H1 (cell line): ENCODE measurements around the gene KLHL30. TPM values are rescaled to one million over a fixed set of nuclear protein-coding genes. Genes with fewer than 3 reads are reported as not detected.

Experiments
- CTCF ChIA-PET: fragments of 300-600 bp; sonication (Branson Sonifier 250); formaldehyde crosslinking; loops from one replicate; lab custom pipeline; 2021; ENCODE audit not compliant: partially characterized antibody; lab: Charles Lee
- POLR2A ChIA-PET: fragments of 300-600 bp; sonication (Branson Sonifier 250); formaldehyde crosslinking; loops from one replicate; lab custom pipeline; 2021; ENCODE audit warnings: inconsistent platforms; ENCODE audit not compliant: partially characterized antibody; lab: Charles Lee
- DNase-seq, 2 experiments: peaks; one replicate each; pipeline versions ENCODE4 v3.0.0 to v3.0.0-alpha.2; 2010 to 2022; ENCODE audit warnings: low spot score in 2 of 2, low read depth in 1 of 2, mixed read lengths in 1 of 2
- FAIRE-seq: peaks from 2 replicates; lab custom pipeline; 2011; peaks lifted over from hg19 to GRCh38; lab: Jason Lieb, UNC
- H2AFZ ChIP-seq: 2 replicates; pipeline ENCODE4 v1.8.1; 2012; ENCODE audit warnings: low read length, inconsistent platforms
- H2AK5ac ChIP-seq: 2 replicates; pipeline ENCODE4 v1.6.1; 2013; ENCODE audit warnings: low read depth, low read length
- H2BK120ac ChIP-seq: replicated peaks from 2 replicates; pipeline ENCODE3; 2013; ENCODE audit warnings: low read depth, low read length, inconsistent platforms
- H2BK12ac ChIP-seq: 2 replicates; pipeline ENCODE4 v1.6.1; 2013; ENCODE audit warnings: low read depth, low read length
- H2BK15ac ChIP-seq: 2 replicates; pipeline ENCODE4 v1.6.1; 2013; ENCODE audit warnings: low read length
- H2BK20ac ChIP-seq: 2 replicates; pipeline ENCODE4 v1.6.1; 2013; ENCODE audit warnings: low read length
- H2BK5ac ChIP-seq: 2 replicates; pipeline ENCODE4 v1.6.1; 2013; ENCODE audit warnings: low read depth, low read length
- H3K14ac ChIP-seq: 2 replicates; pipeline ENCODE4 v1.6.1; 2013; ENCODE audit warnings: inconsistent platforms; ENCODE audit not compliant: insufficient read length
- H3K18ac ChIP-seq: 2 replicates; pipeline ENCODE4 v1.6.1; 2013; ENCODE audit warnings: low read length; ENCODE audit errors: extremely low read depth
- H3K23ac ChIP-seq: 2 replicates; pipeline ENCODE4 v1.6.1; 2013; ENCODE audit warnings: inconsistent platforms; ENCODE audit not compliant: insufficient read length
- H3K23me2 ChIP-seq: 2 replicates; pipeline ENCODE4 v1.6.1; 2013; ENCODE audit warnings: low read depth, low read length
- H3K27ac ChIP-seq: 2 replicates; pipeline ENCODE4 v1.6.1; 2011; ENCODE audit warnings: low read depth, low read length, inconsistent platforms
- H3K27me3 ChIP-seq, 4 experiments: replicated peaks in 1 of 4; 1 replicate in 1 of 4; 2 replicates in 3 of 4; pipeline versions ENCODE4 v1.6.1 to v1.8.1; 2011 to 2013; ENCODE audit warnings: low read length in 3 of 4, mild to moderate bottlenecking in 3 of 4, inconsistent platforms in 2 of 4, mixed read lengths in 2 of 4, moderate library complexity in 1 of 4; ENCODE audit not compliant: control insufficient read depth in 3 of 4, insufficient read depth in 3 of 4; ENCODE audit errors: extremely low read depth in 1 of 4
- H3K36me3 ChIP-seq, 4 experiments: 2 replicates each; pipeline versions ENCODE4 v1.6.1 to v1.8.1; 2011 to 2013; ENCODE audit warnings: mild to moderate bottlenecking in 4 of 4, low read length in 3 of 4, moderate library complexity in 2 of 4, control low read depth in 1 of 4, inconsistent platforms in 1 of 4; ENCODE audit not compliant: insufficient read depth in 4 of 4, control insufficient read depth in 2 of 4
- H3K4ac ChIP-seq: replicated peaks from 2 replicates; pipeline ENCODE3; 2013; ENCODE audit warnings: low read length, low read depth, mixed read lengths, inconsistent platforms; ENCODE audit not compliant: insufficient read length
- H3K4me1 ChIP-seq, 4 experiments: replicated peaks in 1 of 4; 1 replicate in 1 of 4; 2 replicates in 3 of 4; pipeline versions ENCODE4 v1.6.1 to v1.8.1; 2011 to 2013; ENCODE audit warnings: low read length in 3 of 4, inconsistent platforms in 2 of 4, mixed read lengths in 1 of 4; ENCODE audit not compliant: insufficient read depth in 4 of 4, control insufficient read depth in 3 of 4
- H3K4me2 ChIP-seq, 2 experiments: 2 replicates each; pipeline versions ENCODE4 v1.6.1 to v1.8.1; 2011 to 2013; ENCODE audit warnings: low read depth in 2 of 2, low read length in 2 of 2, control low read depth in 1 of 2, inconsistent platforms in 1 of 2, mild to moderate bottlenecking in 1 of 2; ENCODE audit not compliant: insufficient read depth in 1 of 2
- H3K4me3 ChIP-seq, 4 experiments: fragments of 200-600, 300-600 bp in 1 of 4; sonication (generic), shearing (Covaris generic), sonication (Bioruptor Twin) in 1 of 4; 2 replicates each; pipeline versions ENCODE4 v1.5.1 to v1.8.1; 2011 to 2016; ENCODE audit warnings: low read length in 4 of 4, low read depth in 3 of 4, control low read depth in 2 of 4, inconsistent platforms in 2 of 4, mild to moderate bottlenecking in 2 of 4, mixed read lengths in 1 of 4, moderate library complexity in 1 of 4; ENCODE audit not compliant: insufficient read depth in 2 of 4; ENCODE audit errors: extremely low read depth in 1 of 4
- H3K56ac ChIP-seq: replicated peaks from 2 replicates; pipeline ENCODE3; 2013; ENCODE audit warnings: low read depth, mild to moderate bottlenecking, mixed read lengths, low read length, inconsistent platforms; ENCODE audit not compliant: insufficient read length
- H3K79me1 ChIP-seq: 2 replicates; pipeline ENCODE4 v1.6.1; 2013; ENCODE audit warnings: low read depth, low read length, control low read depth
- H3K79me2 ChIP-seq, 2 experiments: 2 replicates each; pipeline versions ENCODE4 v1.6.1 to v1.8.1; 2012 to 2013; ENCODE audit warnings: low read length in 2 of 2, mild to moderate bottlenecking in 2 of 2, inconsistent platforms in 1 of 2; ENCODE audit not compliant: insufficient read depth in 2 of 2, control insufficient read depth in 1 of 2
- H3K9ac ChIP-seq, 4 experiments: replicated peaks in 1 of 4; 1 replicate in 1 of 4; 2 replicates in 3 of 4; pipeline versions ENCODE4 v1.6.1 to v1.8.1; 2011 to 2013; ENCODE audit warnings: low read depth in 3 of 4, low read length in 3 of 4, control low read depth in 2 of 4, mild to moderate bottlenecking in 2 of 4, moderate library complexity in 2 of 4, inconsistent platforms in 1 of 4; ENCODE audit errors: extremely low read depth in 1 of 4
- H3K9me3 ChIP-seq, 2 experiments: 2 replicates each; pipeline versions ENCODE4 v1.6.1 to v1.8.1; 2012 to 2013; ENCODE audit warnings: mild to moderate bottlenecking in 2 of 2, moderate library complexity in 2 of 2, control low read depth in 1 of 2, inconsistent platforms in 1 of 2, low read depth in 1 of 2, low read length in 1 of 2, mixed read lengths in 1 of 2; ENCODE audit not compliant: insufficient read depth in 2 of 2
- H4K20me1 ChIP-seq, 2 experiments: replicated peaks in 1 of 2; 2 replicates each; pipeline versions ENCODE3 to v1.8.1; 2011 to 2013; ENCODE audit warnings: inconsistent platforms in 2 of 2, low read length in 2 of 2, mild to moderate bottlenecking in 1 of 2; ENCODE audit not compliant: insufficient read depth in 2 of 2, control insufficient read depth in 1 of 2
- H4K5ac ChIP-seq: 2 replicates; pipeline ENCODE4 v1.6.1; 2013; ENCODE audit warnings: low read length, low read depth, mixed read lengths, inconsistent platforms; ENCODE audit not compliant: insufficient read length
- H4K8ac ChIP-seq: 2 replicates; pipeline ENCODE4 v1.8.0; 2013; ENCODE audit warnings: mild to moderate bottlenecking, moderate library complexity, low read length, inconsistent platforms; ENCODE audit not compliant: insufficient read depth; ENCODE audit errors: extremely low read depth
- H4K91ac ChIP-seq: replicated peaks from 2 replicates; pipeline ENCODE3; 2013; ENCODE audit warnings: low read length, mixed read lengths, inconsistent platforms; ENCODE audit not compliant: insufficient read length
- ASH2L ChIP-seq: fragments of 200-600, 300-600 bp; sonication (generic); IDR thresholded peaks from one replicate; pipeline ENCODE4 v1.7.1; 2017; ENCODE audit warnings: low read length
- EP300 ChIP-seq, 2 experiments: IDR thresholded peaks; 1 replicate in 1 of 2; 2 replicates in 1 of 2; pipeline ENCODE4 v1.6.1; 2011 to 2012; ENCODE audit warnings: low read depth in 2 of 2, low read length in 2 of 2, mild to moderate bottlenecking in 2 of 2, borderline replicate concordance in 1 of 2, inconsistent platforms in 1 of 2, moderate library complexity in 1 of 2
- HDAC2 ChIP-seq, 2 experiments: fragments of 300-600 bp in 1 of 2; sonication (generic) in 1 of 2; IDR thresholded peaks; 2 replicates each; pipeline ENCODE4 v1.6.1; 2011 to 2012; ENCODE audit warnings: low read depth in 2 of 2, low read length in 2 of 2, mild to moderate bottlenecking in 2 of 2, moderate library complexity in 2 of 2, borderline replicate concordance in 1 of 2, inconsistent platforms in 1 of 2
- KDM1A ChIP-seq: fragments of 200-600, 300-600 bp; sonication (generic); IDR thresholded peaks from 2 replicates; pipeline ENCODE4 v1.7.1; 2016; ENCODE audit warnings: mild to moderate bottlenecking, low read length, borderline replicate concordance
- RFX5 ChIP-seq: IDR thresholded peaks from 2 replicates; pipeline ENCODE4 v1.6.1; 2011; ENCODE audit warnings: low read depth, low read length, improper control_type of control experiment, borderline replicate concordance
- SIN3A ChIP-seq, 2 experiments: IDR thresholded peaks in 1 of 2; conservative IDR thresholded peaks in 1 of 2; 2 replicates each; pipeline ENCODE4 v1.6.1; 2011 to 2012; ENCODE audit warnings: low read length in 2 of 2, improper control_type of control experiment in 1 of 2, low read depth in 1 of 2, mild to moderate bottlenecking in 1 of 2
- WGBS, 2 experiments: shearing (Covaris generic) in 1 of 2; methylation state at CpG; one replicate each; pipeline versions ENCODE4 v1.1.6 to v1.1.7; 2013 to 2015; ENCODE audit warnings: low lambda C conversion rate in 2 of 2, mixed read lengths in 2 of 2, inconsistent platforms in 1 of 2, low coverage in 1 of 2, missing lambda C conversion rate in 1 of 2; ENCODE audit not compliant: insufficient replicate concordance in 2 of 2, insufficient coverage in 1 of 2, insufficient read length in 1 of 2; ENCODE audit errors: extremely low coverage in 1 of 2, missing lambda C conversion rate in 1 of 2; 5-methylcytosine and 5-hydroxymethylcytosine counted together
- polyA plus RNA-seq, 7 experiments: library from polyadenylated mRNA; depleted of rRNA in 3 of 7; stranded (reverse) in 5 of 7; unstranded in 2 of 7; fragments of >200 nt in 5 of 7; fragments of 200-250 nt in 2 of 7; gene quantifications; 1 replicate in 5 of 7; 2 replicates in 1 of 7; 4 replicates in 1 of 7; pipeline versions ENCODE4 v1.2.1 to v1.2.3, GENCODE V29; 2011 to 2013; ENCODE audit warnings: missing spikeins in 2 of 7, mixed read lengths in 2 of 7
- total RNA-seq: library from RNA; stranded (reverse); fragmentation: NEBNext Ultra II Directional; extraction: Animal tissue kit (Norgen Biotek cat#: 25700); gene quantifications from 2 replicates; pipeline ENCODE4 v1.2.1, GENCODE V29; 2021
- TF ChIP-seq, protein P1 (sequence below): IDR thresholded peaks from 2 replicates; pipeline ENCODE4 v1.6.1; 2011; ENCODE audit warnings: low read depth, mild to moderate bottlenecking, low read length; ENCODE audit not compliant: insufficient read depth
- TF ChIP-seq, protein P2 (sequence below), 3 experiments: IDR thresholded peaks; 1 replicate in 2 of 3; 2 replicates in 1 of 3; pipeline versions ENCODE4 v1.5.1 to v1.6.1; 2011; ENCODE audit warnings: low read length in 3 of 3, mild to moderate bottlenecking in 3 of 3, inconsistent platforms in 2 of 3, low read depth in 1 of 3, moderate library complexity in 1 of 3; ENCODE audit not compliant: insufficient read depth in 1 of 3; ENCODE audit errors: control extremely low read depth in 1 of 3

The KLHL30 gene
- total and polyA plus RNA-seq, 2 of the 8 experiments (the other 6 are each of a cell fraction or from before 2014, with no cell fraction given) = not detected

DNA sequence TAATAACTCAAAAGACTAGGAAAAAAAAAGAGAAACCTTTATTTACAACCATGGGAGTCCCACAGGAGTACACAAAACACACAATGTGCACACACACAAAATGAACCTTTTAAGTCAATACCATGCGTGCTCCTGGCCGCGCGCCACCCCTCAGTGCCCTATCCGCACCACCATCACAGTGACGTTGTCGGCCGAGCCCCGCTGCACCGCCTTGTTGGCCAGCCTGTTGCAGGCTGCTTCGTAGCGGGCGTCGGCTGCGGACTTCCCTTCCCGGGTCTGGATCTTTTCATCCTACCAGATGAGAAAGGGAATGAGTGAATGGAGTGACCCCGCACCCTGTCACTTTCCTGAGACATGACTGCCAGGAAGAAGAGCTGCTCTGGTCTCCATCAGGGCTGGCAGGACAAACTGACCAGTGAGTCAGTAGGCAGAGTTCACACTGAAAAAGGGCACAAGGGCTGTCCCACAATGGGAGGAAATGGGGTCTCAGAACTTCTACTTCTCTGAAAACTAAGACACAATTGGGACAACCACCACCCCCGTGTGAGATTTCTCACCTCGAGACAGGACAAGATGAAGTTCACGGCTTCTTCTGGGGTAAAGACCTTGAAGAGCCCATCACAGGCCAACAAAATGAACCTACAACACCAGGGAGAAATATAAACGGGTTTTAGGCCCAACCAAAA, 32.1 kb downstream of the KLHL30 start:
- Histone ChIP-seq H3K9me3 (no peaks in the 10 kb centered on the region), H2AFZ (no peak overlapping the region), H4K8ac (no peak overlapping the region), H2BK20ac (no peak overlapping the region), H2BK12ac (no peak overlapping the region), H3K27me3 (no peaks in the 10 kb centered on the region; a peak in 1 of 7 replicates), H2BK120ac (no peak overlapping the region), H3K9ac (no peak overlapping the region), H4K20me1 (peaks cover 2 to 19% of the 10 kb centered on the region in 2 experiments), H2AK5ac (no peak overlapping the region), H2BK5ac (no peak overlapping the region), H3K27ac (no peak overlapping the region), H3K23me2 (no peaks in the 10 kb centered on the region), H3K14ac (no peak overlapping the region), H3K79me2 (no peaks in the 10 kb centered on the region), H3K56ac (no peak overlapping the region), H4K5ac (no peak overlapping the region), H3K4me2 (no peak overlapping the region), H3K79me1 (no peaks in the 10 kb centered on the region; the same call in none of the 2 replicates), H4K91ac (no peak overlapping the region), H3K36me3 (peaks cover 2 to 26% (median 5%) of the 10 kb centered on the region in 4 experiments; a peak in 4 of 8 replicates), H3K4ac (no peak overlapping the region), H3K4me3 (no peak overlapping the region), H2BK15ac (no peak overlapping the region), H3K23ac (no peak overlapping the region), H3K18ac (no peak overlapping the region), H3K4me1 (no peaks in the 10 kb centered on the region)
- no peak for FAIRE-seq
- WGBS, 2 experiments = 91% methylated on average over 21 of the region's 21 CpGs; no CpG with 5 or more reads in 1 of the 2 experiments
- CTCF ChIA-PET = no interaction called here
- DNase-seq = no peak
- POLR2A ChIA-PET = no interaction called here
- TF ChIP-seq SIN3A (conservative IDR thresholded peaks at IDR 0.05 in 1 of 2, IDR thresholded peaks at IDR 0.05 in 1 of 2; ENCODE audit: low read depth in 1 of 2, low read length in 2 of 2) (no peak), HDAC2 (IDR thresholded peaks at IDR 0.05; ENCODE audit: borderline replicate concordance in 1 of 2, low read depth in 2 of 2, low read length in 2 of 2) (no peak), EP300 (IDR thresholded peaks at IDR 0.05; ENCODE audit: borderline replicate concordance in 1 of 2, low read depth in 2 of 2, low read length in 2 of 2) (no peak), KDM1A (no peak), ASH2L (no peak), RFX5 (no peak)
- TF ChIP-seq, protein P1, sequence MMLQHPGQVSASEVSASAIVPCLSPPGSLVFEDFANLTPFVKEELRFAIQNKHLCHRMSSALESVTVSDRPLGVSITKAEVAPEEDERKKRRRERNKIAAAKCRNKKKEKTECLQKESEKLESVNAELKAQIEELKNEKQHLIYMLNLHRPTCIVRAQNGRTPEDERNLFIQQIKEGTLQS = no peak
- TF ChIP-seq, protein P2, sequence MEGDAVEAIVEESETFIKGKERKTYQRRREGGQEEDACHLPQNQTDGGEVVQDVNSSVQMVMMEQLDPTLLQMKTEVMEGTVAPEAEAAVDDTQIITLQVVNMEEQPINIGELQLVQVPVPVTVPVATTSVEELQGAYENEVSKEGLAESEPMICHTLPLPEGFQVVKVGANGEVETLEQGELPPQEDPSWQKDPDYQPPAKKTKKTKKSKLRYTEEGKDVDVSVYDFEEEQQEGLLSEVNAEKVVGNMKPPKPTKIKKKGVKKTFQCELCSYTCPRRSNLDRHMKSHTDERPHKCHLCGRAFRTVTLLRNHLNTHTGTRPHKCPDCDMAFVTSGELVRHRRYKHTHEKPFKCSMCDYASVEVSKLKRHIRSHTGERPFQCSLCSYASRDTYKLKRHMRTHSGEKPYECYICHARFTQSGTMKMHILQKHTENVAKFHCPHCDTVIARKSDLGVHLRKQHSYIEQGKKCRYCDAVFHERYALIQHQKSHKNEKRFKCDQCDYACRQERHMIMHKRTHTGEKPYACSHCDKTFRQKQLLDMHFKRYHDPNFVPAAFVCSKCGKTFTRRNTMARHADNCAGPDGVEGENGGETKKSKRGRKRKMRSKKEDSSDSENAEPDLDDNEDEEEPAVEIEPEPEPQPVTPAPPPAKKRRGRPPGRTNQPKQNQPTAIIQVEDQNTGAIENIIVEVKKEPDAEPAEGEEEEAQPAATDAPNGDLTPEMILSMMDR (IDR thresholded peaks at IDR 0.05; ENCODE audit: control extremely low read depth in 1 of 3, insufficient read depth in 1 of 3, low read depth in 1 of 3, low read length in 3 of 3) = no peak
